ENCODE results near the gene PLCD4.

PLCD4 gene

GRCh38 chr2:218607436-218608115 is at the start of gene PLCD4:
TSS of gene PLCD4 (plus strand) at chr2:218607899. CDS start at chr2:218615740, 7,841 bp downstream.
- DNase-seq, result no peak

GRCh38 chr2:218557941-218558340 is 49.8 kb upstream of the PLCD4 start:
- DNase-seq, result no peak

GRCh38 chr2:218558986-218559385 is 48.7 kb upstream of the PLCD4 start:
- no peak for DNase-seq

- DNase-seq, result no peak
These were observed 43.6 kb upstream of the PLCD4 start for GRCh38 chr2:218564056-218564455.

- no peak for DNase-seq
These were observed 41.4 kb upstream of the PLCD4 start for GRCh38 chr2:218566296-218566695.

GRCh38 chr2:218567797-218568189 is 39.9 kb upstream of the PLCD4 start:
- peak; percentile 69 for DNase-seq

- peak; percentile 100 for DNase-seq
These were observed 39.3 kb upstream of the PLCD4 start, which contains the start of the genes CNOT9 and USP37 for GRCh38 chr2:218568190-218569037. TSS of gene CNOT9 (plus strand) at chr2:218568839. CDS start at chr2:218568955, 116 bp downstream. TSS of gene USP37 (minus strand) at chr2:218568351. CDS start at chr2:218558653, 9,698 bp downstream.

GRCh38 chr2:218569038-218569431 is 38.7 kb upstream of the PLCD4 start:
- DNase-seq, result peak; percentile 57

GRCh38 chr2:218569661-218570500 is 37.8 kb upstream of the PLCD4 start:
- DNase-seq, result no peak

GRCh38 chr2:218570850-218571249 is 36.8 kb upstream of the PLCD4 start:
- no peak for DNase-seq

- no peak for DNase-seq
These were observed 30.8 kb upstream of the PLCD4 start for GRCh38 chr2:218576854-218577253.

GRCh38 chr2:218577482-218578220 is 30.0 kb upstream of the PLCD4 start:
- no peak for DNase-seq

GRCh38 chr2:218578272-218578877 is 29.3 kb upstream of the PLCD4 start:
- DNase-seq, result no peak

- no peak for DNase-seq
These were observed 25.6 kb upstream of the PLCD4 start for GRCh38 chr2:218582076-218582475.

- no peak for DNase-seq
These were observed 23.5 kb upstream of the PLCD4 start for GRCh38 chr2:218583983-218584850.

- no peak for DNase-seq
These were observed 22.2 kb upstream of the PLCD4 start for GRCh38 chr2:218585541-218585940.

GRCh38 chr2:218605432-218605831 is 2.3 kb upstream of the PLCD4 start:
- DNase-seq, result no peak

- DNase-seq, result no peak
These were observed 8.2 kb downstream of the PLCD4 start for GRCh38 chr2:218615868-218616315.

- DNase-seq, result no peak
These were observed 10.6 kb downstream of the PLCD4 start for GRCh38 chr2:218618102-218618860.

- DNase-seq, result no peak
These were observed 13.3 kb downstream of the PLCD4 start for GRCh38 chr2:218621007-218621406.

Measured in activated CD4-positive, alpha-beta T cell treated with anti-CD3 and anti-CD28 coated beads, Interleukin-2, amount 50 U/mL, for 1 hour (primary cell).